ENCODE measurements around the gene TNIK.

Gene TNIK

GRCh38 chr3:171342200-171342599, 118.0 kb downstream of the TNIK start:
- TF ChIP-seq CTCF (IDR thresholded peaks at IDR 0.05; ENCODE audit: low read depth, low read length): no peak
- no peak for DNase-seq (ENCODE audit: extremely low read depth, low read depth)

GRCh38 chr3:171340434-171340833, 119.8 kb downstream of the TNIK start:
- DNase-seq (ENCODE audit: extremely low read depth, low read depth): no peak
- no peak for TF ChIP-seq CTCF (IDR thresholded peaks at IDR 0.05; ENCODE audit: low read depth, low read length)

- TF ChIP-seq CTCF (IDR thresholded peaks at IDR 0.05; ENCODE audit: low read depth, low read length): no peak
- no peak for DNase-seq (ENCODE audit: extremely low read depth, low read depth)
These were observed 120.6 kb downstream of the TNIK start for GRCh38 chr3:171339598-171339997.

- DNase-seq (ENCODE audit: extremely low read depth, low read depth): no peak
- TF ChIP-seq CTCF (IDR thresholded peaks at IDR 0.05; ENCODE audit: low read depth, low read length): no peak
These were observed 123.8 kb downstream of the TNIK start for GRCh38 chr3:171336406-171336805.

- TF ChIP-seq CTCF (IDR thresholded peaks at IDR 0.05; ENCODE audit: low read depth, low read length): no peak
- DNase-seq (ENCODE audit: extremely low read depth, low read depth): no peak
These were observed 124.6 kb downstream of the TNIK start for GRCh38 chr3:171335559-171335958.

DNA sequence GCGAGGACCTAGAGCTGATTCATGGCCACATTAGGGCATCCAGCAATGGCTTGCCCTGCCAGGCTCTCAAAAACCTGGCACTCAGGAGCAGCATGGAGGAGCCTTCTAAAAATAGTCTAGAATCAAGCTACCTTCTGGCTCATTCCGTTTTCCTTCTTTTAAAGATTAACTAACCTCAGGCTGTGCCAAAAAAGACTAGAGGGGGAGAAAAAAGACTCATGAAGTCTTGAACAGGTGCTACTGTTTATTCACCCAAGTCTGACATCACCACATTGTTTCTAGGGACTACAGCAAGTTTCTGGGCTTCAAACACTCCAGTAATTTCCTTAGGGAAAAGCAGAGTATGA, 125.8 kb downstream of the TNIK start:
- no peak for DNase-seq (ENCODE audit: extremely low read depth, low read depth)
- no peak for TF ChIP-seq CTCF (IDR thresholded peaks at IDR 0.05; ENCODE audit: low read depth, low read length)

- TF ChIP-seq CTCF (IDR thresholded peaks at IDR 0.05; ENCODE audit: low read depth, low read length): no peak
- DNase-seq (ENCODE audit: extremely low read depth, low read depth): no peak
These were observed 126.3 kb downstream of the TNIK start for GRCh38 chr3:171333784-171334464.

All from AG09319 (cell line).